ENCODE measurements around the gene CARM1.
"Not testable (repeated sequence)": the region's sequence is repeated elsewhere in the genome, so short reads cannot be mapped to it uniquely, and the experiment has no call there.

The CARM1 gene

GRCh38 chr19:10870955-10871603 is at the start of gene CARM1:
Gene CARM1 (plus strand): TSS chr19:10871553. CDS start chr19:10871703, 150 bp downstream.
- DNase-seq (ENCODE audit: low spot score): peak; percentile 97

GRCh38 chr19:10823690-10824089 is 47.7 kb upstream of the CARM1 start:
- DNase-seq (ENCODE audit: low spot score): no peak

DNA sequence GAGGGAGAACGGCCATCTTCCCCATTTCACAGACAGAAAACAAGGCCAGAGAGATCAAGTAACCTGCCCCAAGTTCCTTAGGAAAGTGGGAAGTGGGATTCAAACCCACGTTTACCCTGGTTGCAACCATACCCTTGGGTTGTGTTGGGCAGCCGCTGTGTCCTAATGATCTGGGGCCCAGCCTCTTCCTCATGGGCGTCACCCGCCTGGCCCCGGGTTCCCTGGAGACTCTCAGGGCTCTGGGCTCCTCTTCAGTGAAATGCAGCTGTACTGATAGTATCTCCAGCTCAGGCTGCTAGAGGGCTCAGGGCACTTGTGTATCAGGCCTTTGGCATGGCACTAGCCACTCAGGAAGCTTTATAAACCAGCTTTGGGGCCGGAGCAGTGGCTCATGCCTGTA is 45.1 kb upstream of the CARM1 start:
- DNase-seq (ENCODE audit: low spot score): no peak

GRCh38 chr19:10826846-10827245 is 44.5 kb upstream of the CARM1 start:
- no peak for DNase-seq (ENCODE audit: low spot score)

DNA sequence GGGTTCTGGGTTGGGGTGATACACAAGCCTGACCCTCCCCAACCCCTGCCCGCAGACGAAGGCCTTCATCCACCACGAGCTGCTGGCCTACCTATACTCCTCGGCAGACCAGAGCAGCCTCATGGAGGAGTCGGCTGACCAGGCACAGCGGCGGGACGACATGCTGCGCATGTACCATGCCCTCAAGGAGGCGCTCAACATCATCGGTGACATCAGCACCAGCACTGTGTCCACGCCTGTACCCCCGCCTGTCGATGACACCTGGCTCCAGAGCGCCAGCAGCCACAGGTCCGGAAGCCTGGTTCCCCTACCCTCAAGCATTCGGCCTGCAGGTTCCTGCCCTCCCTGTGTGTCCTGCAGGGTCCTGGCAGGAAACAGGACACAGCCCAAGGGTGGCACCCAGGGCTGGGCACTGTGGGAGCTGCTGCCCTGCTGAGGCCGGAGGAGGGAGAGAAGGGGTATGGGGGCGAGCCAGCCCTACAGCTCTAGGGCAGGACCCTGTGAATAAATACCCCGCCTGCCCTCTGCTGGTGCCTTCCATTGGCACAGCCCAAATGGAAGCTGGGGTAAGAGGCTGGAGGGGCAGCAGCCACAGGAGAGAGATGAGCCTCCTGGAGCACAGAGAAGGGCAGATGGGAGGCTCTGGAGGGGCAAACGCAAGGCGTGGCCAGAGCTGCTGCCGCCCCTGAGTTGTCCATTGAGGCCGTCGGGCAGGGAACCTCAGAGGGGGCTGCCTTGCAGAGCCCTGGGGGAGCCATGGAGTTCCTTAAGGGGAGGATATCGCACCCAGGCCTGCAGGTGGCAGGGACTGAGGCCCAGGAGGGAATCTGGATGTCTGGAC is 42.2 kb upstream of the CARM1 start:
- no peak for DNase-seq (ENCODE audit: low spot score)

GRCh38 chr19:10829967-10830366 is 41.4 kb upstream of the CARM1 start:
- DNase-seq (ENCODE audit: low spot score): no peak

DNA sequence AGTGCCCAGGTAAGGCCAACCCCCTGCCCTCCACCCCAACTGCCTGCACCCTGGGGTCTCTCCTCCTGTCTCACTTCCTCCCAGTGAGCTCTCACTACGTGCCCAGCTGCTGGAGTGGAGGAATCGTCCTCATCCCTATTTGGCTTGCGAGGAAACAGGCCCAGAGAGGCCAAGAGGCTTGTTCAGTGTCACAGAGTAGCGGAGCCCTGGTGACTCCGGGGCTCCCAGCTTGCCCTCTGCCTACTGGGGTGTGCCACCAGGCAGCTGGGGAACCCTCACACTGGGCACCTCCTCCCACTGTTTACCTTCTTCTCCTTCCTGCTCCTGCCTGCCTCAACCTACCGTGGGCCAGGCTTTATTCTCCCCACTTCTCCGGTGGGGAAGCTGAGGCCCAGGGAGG is 41.0 kb upstream of the CARM1 start:
- DNase-seq (ENCODE audit: low spot score): no peak

- no peak for DNase-seq (ENCODE audit: low spot score)
Measured at GRCh38 chr19:10830931-10831779, 40.2 kb upstream of the CARM1 start.

DNA sequence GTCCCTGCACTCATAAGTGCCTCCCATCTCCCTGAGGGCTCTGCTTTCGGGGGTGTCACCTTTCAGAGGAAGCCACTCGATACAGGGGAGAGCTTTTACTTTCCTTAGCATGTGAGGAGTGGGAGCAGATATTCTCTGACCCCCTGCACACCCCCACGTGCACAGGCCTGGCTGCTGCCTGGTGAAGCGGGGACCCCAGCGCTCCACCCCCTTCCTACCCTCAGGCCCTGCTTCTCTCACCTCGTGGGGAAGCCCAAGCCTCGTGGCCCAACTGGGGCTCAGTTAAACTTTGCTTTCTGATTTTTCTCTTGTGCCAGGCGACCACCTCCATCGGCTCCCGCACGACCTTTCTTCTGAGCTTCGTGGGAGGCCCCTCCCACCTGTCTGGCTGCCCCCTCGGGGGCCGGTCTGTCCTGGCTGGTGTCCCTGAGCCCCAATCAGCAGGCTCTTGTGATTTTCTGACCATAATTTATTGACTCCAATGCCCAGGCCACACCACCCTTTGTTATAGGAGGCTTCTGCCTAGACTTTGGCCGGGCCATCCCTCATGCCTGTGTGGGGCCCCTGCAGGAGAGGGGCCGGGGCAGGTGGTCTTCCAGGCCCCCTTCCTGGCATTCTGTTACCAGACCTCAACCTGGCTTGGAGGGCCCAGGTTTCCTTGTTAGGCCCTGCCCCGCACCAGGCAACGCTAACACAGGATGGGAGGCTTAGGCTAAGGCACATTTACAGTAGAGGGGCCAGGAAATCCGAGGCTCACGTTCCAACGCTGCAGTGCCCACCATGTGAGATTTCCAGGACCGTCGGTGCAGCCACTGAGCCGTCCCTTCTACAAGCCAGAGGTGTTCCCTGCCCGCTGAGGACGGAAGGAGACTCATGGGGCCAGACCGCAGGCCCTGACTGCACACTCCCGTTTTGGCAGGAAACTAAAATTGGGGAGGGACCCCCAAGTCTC is 39.1 kb upstream of the CARM1 start:
- DNase-seq (ENCODE audit: low spot score): no peak

DNA sequence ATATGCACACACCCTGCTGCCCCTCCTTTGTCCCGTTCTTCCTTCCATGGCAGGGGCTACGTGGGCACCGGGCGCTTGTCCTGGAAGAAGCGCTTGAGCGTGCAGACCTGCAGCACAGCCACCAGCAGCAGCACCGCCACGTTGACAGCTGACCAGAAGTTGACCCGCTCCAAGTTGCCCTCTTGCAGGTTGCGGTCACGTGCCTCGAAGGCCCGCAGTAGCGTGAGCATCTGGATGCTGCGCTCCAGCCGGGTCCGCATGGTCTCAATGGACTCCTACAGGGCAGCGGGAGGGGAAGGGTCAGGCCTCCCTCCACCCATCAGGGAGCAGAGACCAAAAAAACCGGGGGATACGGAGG is 38.4 kb upstream of the CARM1 start:
- no peak for DNase-seq (ENCODE audit: low spot score)

- DNase-seq (ENCODE audit: low spot score): peak; percentile 99
Measured at GRCh38 chr19:10835089-10835753, 36.1 kb upstream of the CARM1 start.

DNA sequence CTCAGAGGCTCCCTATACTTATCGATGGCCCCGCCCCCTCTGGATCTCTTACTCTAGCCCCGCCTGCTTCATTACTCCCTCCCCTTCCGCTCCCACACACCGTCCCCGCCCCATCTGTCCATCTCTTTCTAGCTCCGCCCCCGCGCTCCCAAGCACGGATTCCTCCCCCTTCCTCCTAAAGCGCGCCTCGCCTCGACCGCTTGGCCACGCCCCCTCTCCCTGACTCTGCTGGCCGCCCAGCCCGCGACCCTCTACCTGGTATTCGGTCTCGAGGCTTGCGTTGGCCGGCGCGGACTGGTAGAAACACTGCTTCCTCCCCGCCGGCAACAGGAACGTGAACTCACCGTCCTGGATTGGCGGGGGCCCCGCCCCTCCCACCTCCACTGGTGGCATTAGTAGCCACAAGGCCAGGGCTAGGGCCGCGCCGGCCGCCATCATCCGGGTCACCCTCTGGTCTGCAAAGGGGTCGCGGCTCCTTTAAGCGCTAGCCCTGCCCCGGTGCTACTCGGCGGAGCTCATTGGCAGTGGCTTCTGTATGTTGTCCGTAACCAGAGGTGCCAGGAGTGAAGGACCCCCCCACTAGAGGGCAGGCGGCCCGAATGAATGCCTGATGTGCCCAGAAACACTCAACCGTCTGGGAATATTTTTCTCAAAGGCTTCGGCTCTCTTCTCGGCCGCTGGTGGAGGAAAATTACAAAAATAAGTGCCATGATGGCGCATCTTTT is 35.4 kb upstream of the CARM1 start, which contains the start of gene TMED1:
TMED1 (minus strand) TSS at position 459 of the 725 bp plus-strand sequence; CDS start at position 438, 21 bp downstream.
- DNase-seq (ENCODE audit: low spot score): peak; percentile 94

DNA sequence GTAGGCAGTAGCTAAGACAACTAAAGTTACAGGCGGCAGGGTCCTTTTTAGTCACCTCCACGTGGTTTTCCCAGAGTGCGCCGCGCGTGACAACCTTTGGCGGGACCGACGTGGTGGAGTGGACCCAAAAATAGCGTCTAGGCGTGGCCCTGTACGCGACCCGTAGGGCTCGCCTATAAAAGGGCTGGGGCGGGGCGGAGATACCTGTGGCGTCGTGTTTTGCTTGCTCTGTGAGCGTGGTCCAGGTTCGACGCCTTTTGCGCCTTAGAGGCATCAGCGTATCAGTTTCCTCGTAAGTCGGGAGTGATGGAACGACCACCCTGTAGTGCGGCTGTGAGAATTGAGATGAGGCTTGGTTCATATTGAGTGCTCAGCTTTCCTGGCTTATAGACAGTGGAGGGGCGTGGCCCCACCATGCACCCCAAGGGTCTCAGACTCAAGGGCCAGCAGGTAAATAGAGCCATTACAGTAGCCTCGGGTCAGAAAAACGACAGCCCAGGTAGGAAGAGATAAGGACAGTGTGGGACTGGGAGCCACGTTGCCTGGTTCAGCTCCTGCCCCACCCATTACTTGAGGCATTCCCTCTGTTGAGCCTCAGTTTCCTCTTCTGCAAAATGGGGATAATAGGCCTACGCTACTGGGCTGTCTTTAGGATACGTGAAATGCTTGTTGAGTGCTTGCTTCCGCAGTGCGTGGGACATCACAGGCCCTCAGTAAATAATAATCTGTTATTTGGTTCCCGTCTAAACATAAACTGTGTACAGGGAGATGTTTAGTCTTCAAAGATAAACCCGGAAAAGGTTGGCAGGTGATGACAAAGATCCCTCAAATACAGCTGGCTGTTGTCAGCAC is 34.6 kb upstream of the CARM1 start:
- peak; percentile 81 for DNase-seq (ENCODE audit: low spot score)

GRCh38 chr19:10837649-10838048 is 33.7 kb upstream of the CARM1 start:
- DNase-seq (ENCODE audit: low spot score): not testable (repeated sequence)

- no peak for DNase-seq (ENCODE audit: low spot score)
Measured at GRCh38 chr19:10838377-10838776, 33.0 kb upstream of the CARM1 start.

DNA sequence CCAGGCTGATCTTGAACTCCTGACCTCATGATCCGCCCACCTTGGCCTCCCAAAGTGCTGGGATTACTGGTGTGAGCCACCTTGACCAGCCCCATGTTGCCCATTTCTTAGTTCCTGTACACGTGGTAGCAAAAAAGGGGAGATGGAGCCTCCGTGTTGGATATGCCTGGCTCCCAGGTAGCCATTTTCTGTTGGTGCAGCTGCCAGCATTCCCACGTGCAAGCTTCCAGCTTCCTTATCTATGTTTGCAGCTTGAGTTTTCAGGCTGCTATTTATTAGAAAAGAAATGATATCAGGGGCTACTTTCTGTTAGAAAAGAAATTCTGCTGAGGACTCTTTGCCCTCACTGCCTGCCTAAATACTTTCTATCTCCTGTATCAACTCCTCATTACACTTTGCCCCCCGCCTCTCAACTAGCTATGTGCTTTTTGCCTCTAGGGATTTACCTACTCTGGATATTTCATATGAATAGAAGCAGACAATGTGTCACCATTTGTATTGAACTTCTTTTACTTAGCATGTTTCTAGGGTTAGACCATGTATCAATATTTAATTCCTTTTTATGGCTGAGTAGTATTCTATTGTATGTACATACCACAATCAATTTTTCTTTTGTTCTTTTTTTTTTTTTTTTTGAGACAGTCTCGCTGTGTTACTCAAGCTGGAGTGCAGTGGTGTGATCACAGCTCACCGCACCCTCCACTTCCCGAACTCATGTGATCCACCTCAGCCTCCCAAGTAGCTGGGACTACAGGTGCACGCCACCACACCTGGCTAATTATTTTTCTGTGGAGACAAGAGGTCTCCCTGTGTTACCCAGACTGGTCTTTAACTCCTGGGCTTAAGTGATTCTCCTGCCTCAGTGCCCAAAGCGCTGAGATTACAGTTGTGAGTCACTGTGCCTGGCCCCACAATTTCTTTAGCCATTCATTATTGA is 32.0 kb upstream of the CARM1 start:
- no peak for DNase-seq (ENCODE audit: low spot score)

GRCh38 chr19:10842788-10843187 is 28.6 kb upstream of the CARM1 start:
- no peak for DNase-seq (ENCODE audit: low spot score)
